Measurements from ENCODE around the gene ADGRL1. TPM values are rescaled to one million over a fixed set of nuclear protein-coding genes. Genes with fewer than 3 reads are reported as not detected.

ADGRL1 gene
- polyA plus RNA-seq, 3 donors: 1.7 TPM; not detected in 2

- peaks cover 18% of the 10 kb centered on the region for H4K20me1 ChIP-seq (ENCODE audit: insufficient read depth, low read length)
- no peak overlapping the region for H2AFZ ChIP-seq (ENCODE audit: insufficient read depth, low read depth, low read length, poor library complexity, severe bottlenecking)
- H3K27me3 Mint-ChIP-seq (ENCODE audit: low read depth in 3 of 3): peaks cover 8 to 18% (median 10%) of the 10 kb centered on the region in 3 donors
- H3K4me3 Mint-ChIP-seq: no peak overlapping the region
- WGBS (ENCODE audit: insufficient coverage): 98% methylated on average over 38 of the region's 38 CpGs
- DNase-seq: no peak
- H3K27ac Mint-ChIP-seq: no peak overlapping the region
- no peak overlapping the region for H3K27ac ChIP-seq (ENCODE audit: low read depth in 1 of 2, low read length in 2 of 2)
- peaks cover 3 to 11% of the 10 kb centered on the region in 2 donors for H3K36me3 Mint-ChIP-seq
- H3K4me1 ChIP-seq (ENCODE audit: control insufficient read depth in 1 of 2, insufficient read depth in 2 of 2, low read length in 2 of 2): peaks cover 20 to 24% of the 10 kb centered on the region in 2 donors
- H3K4me2 ChIP-seq (replicated peaks; ENCODE audit: extremely low read depth, low read length, poor library complexity, severe bottlenecking): no peak overlapping the region
- H3K9me3 Mint-ChIP-seq: peaks cover 0 to 2% (median 0%) of the 10 kb centered on the region in 7 donors
- no peak for TF ChIP-seq CTCF (IDR thresholded peaks at IDR 0.05)
- peaks cover 7% of the 10 kb centered on the region in 2 donors for H3K36me3 ChIP-seq (replicated peaks in 1 of 2; ENCODE audit: control insufficient read depth in 1 of 2, insufficient read depth in 2 of 2, low read length in 2 of 2)
- H3K27me3 ChIP-seq (ENCODE audit: control insufficient read depth in 2 of 2, insufficient read depth in 2 of 2, low read length in 2 of 2): peaks cover 0 to 2% of the 10 kb centered on the region in 2 donors
- no peak overlapping the region for H3K9ac ChIP-seq (ENCODE audit: insufficient read depth, low read length, poor library complexity, severe bottlenecking)
- intact Hi-C loops (cut with micrococcal nuclease): no loop called here
- H3K9me3 ChIP-seq (replicated peaks in 1 of 2; ENCODE audit: control insufficient read depth in 1 of 2, insufficient read depth in 1 of 2, low read length in 2 of 2): no peaks in the 10 kb centered on the region
- no peak overlapping the region for H3K4me3 ChIP-seq (replicated peaks in 1 of 3; ENCODE audit: low read depth in 2 of 3, low read length in 3 of 3)
- H3K4me1 Mint-ChIP-seq: peaks cover 23% of the 10 kb centered on the region
- no peaks in the 10 kb centered on the region for H3K79me2 ChIP-seq (ENCODE audit: insufficient read depth, low read length)
These were observed 43.1 kb downstream of the ADGRL1 start for GRCh38 chr19:14162871-14163297.

- H3K4me1 ChIP-seq (ENCODE audit: control insufficient read depth in 1 of 2, insufficient read depth in 2 of 2, low read length in 2 of 2): peaks cover 7 to 8% of the 10 kb centered on the region in 2 donors
- Mint-ChIP-seq H3K4me1 (peaks cover 9% of the 10 kb centered on the region), H3K36me3 (peaks cover 16 to 23% of the 10 kb centered on the region in 2 donors), H3K27me3 (ENCODE audit: low read depth in 3 of 3) (peaks cover 5 to 11% (median 8%) of the 10 kb centered on the region in 3 donors), H3K4me3 (no peak overlapping the region), H3K27ac (no peak overlapping the region), H3K9me3 (peaks cover 0 to 2% (median 0%) of the 10 kb centered on the region in 7 donors)
- no peak overlapping the region for H3K4me3 ChIP-seq (replicated peaks in 1 of 3; ENCODE audit: low read depth in 2 of 3, low read length in 3 of 3)
- H3K36me3 ChIP-seq (replicated peaks in 1 of 2; ENCODE audit: control insufficient read depth in 1 of 2, insufficient read depth in 2 of 2, low read length in 2 of 2): peaks cover 20 to 22% of the 10 kb centered on the region in 2 donors
- no peak for DNase-seq
- no peaks in the 10 kb centered on the region for H3K79me2 ChIP-seq (ENCODE audit: insufficient read depth, low read length)
- H3K4me2 ChIP-seq (replicated peaks; ENCODE audit: extremely low read depth, low read length, poor library complexity, severe bottlenecking): no peak overlapping the region
- no peak overlapping the region for H3K9ac ChIP-seq (ENCODE audit: insufficient read depth, low read length, poor library complexity, severe bottlenecking)
- 93% methylated on average over 18 of the region's 19 CpGs for WGBS (ENCODE audit: insufficient coverage)
- intact Hi-C loops (cut with micrococcal nuclease): no loop called here
- peaks cover 0 to 2% of the 10 kb centered on the region in 2 donors for H3K27me3 ChIP-seq (ENCODE audit: control insufficient read depth in 2 of 2, insufficient read depth in 2 of 2, low read length in 2 of 2)
- H3K9me3 ChIP-seq (replicated peaks in 1 of 2; ENCODE audit: control insufficient read depth in 1 of 2, insufficient read depth in 1 of 2, low read length in 2 of 2): no peaks in the 10 kb centered on the region
- no peak overlapping the region for H3K27ac ChIP-seq (ENCODE audit: low read depth in 1 of 2, low read length in 2 of 2)
- no peak for TF ChIP-seq CTCF (IDR thresholded peaks at IDR 0.05)
- no peak overlapping the region for H2AFZ ChIP-seq (ENCODE audit: insufficient read depth, low read depth, low read length, poor library complexity, severe bottlenecking)
- H4K20me1 ChIP-seq (ENCODE audit: insufficient read depth, low read length): peaks cover 18% of the 10 kb centered on the region
These were observed 44.7 kb downstream of the ADGRL1 start for GRCh38 chr19:14161305-14161704.
